GM21423 (cell line): Measurements from ENCODE around the gene SVOPL.

Experiments used
- ATAC-seq: cut with Tn5 transposase; IDR thresholded peaks from one replicate; pipeline ENCODE4 v1.9.1; 2021; ENCODE audit warnings: mild to moderate bottlenecking, moderate library complexity; ENCODE audit not compliant: unreplicated experiment

Gene SVOPL

DNA sequence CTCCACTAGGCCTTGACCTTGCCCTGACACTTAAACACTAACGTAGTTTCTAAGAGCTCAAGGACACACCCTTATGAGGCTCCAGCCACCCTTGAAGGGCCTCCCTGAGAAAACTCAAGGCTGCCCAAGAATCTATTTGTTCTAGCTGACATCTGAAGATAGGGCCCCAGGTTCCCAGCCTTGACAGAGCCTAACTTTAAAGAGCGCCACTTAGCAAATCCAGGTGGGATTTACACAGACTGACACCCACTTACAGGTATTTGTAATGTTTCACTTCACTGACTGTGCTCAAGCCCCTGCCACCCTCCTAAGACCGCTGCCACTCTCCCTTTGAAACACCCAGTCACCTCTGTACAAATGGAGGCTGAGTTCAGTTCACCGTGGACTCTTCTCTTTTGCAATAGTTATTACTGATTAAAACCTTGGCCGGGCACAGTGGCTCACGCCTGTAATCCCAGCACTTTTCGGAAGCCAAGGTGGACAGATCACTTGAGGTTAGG is 90.4 kb downstream of the SVOPL start:
- ATAC-seq = no peak

DNA sequence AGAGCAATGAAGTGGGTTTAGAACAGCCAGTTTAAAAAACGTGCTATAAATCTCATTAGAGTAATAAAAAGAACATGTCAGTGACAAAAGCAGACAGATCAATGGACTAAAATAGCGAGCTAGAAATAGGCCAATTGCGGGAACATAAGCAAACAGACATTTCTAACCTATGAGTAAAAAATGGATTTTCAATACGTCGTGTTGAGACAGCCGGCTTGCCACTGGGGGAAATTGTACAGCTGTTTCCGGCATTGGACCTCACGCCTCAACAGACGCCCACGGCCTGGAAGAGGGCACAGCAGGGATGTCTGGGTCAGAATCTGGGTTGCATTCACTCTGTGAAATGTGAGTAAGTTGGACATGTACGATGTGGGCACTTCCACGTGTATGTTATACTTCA is 92.9 kb downstream of the SVOPL start:
- ATAC-seq = no peak

DNA sequence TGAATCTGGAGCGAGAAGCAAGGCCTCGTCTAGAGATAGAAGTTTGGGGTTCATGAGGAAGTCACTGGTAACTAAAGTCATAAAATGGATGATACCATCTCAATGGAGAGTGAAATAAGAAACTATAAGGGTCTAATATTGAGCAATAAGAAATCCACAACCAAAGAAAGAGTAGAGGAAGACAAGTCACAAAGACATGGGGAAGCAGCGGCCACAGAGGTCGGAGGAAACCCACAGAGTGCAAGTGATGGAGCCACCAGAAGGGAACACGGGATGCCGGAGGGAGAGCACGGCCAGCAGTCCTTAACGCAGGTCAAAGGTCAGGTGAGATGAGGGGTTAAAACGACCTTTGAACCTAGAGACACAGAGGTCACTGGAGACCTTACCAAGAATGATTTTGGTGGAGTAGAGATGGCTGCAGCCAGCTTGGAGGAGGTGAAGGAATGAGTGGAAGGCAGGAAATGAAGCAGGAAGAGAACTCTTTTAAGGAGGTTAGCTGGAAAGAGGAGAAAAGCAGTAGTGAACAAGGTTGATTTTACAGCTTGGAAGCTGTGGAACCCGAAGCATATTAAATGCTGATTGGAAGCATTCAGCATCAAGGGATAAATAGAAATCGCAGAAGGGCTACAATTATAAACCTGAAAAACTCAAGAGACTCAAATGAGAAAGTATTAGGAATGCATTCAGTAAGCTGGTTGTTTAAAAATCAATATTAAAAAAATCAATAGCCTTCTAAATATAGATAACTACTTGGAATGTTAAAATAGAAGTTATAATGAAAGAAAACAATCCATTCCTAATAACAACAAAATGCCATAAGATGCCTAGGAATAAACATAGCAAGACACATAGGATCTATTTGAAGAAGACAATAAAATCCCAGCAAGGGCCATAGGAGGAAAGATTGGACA is 93.7 kb downstream of the SVOPL start:
- no peak for ATAC-seq

DNA sequence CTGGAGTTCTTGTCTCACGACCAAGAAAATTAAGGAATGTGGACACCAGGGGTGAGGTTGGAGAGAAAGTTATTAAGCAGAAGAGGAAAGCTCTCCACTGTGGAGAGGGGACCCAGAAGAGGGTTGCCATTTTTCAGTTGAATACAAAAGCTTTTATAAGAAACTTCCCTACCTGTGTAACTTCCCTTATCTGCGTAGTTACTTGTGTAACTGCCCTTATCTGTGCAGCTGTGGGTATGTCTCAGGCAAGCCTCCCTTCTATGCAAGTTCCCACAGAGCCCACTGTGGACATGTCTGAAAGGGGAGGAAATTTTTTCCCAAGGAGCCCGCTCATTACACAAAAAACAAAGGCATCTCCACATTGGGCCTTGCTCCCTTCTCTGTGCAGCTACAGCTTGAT is 94.9 kb downstream of the SVOPL start:
- ATAC-seq = no peak

DNA sequence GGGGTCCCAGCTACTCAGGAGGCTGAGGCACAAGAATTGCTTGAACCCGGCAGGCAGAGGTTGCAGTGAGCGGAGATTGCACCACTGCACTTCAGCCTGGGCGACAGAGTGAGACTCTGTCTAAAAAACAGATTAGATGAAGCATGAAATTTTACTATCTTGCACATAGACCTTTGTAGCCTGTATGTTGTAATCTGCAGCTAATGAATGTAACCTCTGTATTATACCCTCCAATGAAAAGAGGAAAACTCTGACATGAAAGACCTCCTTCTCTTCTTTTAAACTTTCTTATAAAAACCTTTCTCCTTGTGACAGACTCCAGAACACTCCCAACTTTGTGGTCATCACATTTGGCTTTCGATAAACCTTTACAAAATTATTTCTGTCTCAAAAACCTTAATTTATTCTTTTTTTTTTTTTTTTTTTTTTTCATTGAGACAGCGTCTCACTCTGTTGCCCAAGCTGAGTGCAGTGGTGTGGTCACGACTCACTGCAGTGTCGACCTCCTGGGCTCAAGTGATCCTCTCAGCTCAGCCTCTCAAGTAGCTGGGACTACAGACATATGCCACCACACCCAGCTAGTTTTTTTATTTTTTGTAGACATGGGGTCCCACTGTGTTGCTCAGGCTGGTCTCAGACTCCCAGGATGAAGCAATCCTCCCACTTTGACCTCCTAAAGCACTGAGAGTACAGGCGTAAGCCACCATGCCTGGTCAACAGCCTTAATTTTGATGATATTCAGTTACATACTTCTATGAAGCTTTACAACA is 97.4 kb downstream of the SVOPL start:
- ATAC-seq = no peak

DNA sequence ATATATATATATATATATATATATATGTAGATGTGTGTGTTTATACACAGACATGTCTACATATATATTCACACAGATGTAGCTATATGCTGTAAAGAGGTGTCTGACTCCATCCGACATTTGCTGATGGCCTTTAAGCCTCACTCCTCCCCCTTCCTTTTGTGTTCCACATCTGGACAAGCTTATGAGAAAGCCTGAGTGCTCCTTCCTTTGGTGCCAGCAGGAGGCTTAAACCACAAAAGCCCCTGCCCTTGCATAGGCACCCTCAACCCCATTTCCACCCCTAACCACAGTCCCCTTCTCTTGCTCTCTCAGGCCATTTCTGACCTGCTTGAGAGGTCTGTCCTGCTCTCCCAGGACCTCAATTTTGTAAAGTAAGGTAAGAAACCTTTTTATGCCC is 98.7 kb downstream of the SVOPL start:
- no peak for ATAC-seq

DNA sequence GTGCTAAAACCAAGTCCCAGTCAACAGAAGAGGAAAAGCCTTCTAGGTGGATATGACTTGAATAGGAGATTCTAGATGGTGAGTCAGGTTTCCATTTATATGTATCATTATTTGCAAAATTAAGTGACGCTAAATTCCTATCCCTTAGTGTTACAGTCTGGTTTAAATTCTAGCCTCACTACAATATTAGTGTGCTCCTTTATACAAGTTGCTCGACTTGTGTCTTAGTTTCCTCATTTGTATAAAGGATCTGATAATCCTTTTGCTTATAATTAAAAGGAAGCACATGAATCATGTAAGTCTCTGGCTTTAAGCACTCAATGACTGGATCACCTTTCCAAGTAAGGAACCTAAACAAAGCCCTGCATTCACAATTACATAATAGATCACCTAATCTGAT is 105.7 kb downstream of the SVOPL start:
- no peak for ATAC-seq

DNA sequence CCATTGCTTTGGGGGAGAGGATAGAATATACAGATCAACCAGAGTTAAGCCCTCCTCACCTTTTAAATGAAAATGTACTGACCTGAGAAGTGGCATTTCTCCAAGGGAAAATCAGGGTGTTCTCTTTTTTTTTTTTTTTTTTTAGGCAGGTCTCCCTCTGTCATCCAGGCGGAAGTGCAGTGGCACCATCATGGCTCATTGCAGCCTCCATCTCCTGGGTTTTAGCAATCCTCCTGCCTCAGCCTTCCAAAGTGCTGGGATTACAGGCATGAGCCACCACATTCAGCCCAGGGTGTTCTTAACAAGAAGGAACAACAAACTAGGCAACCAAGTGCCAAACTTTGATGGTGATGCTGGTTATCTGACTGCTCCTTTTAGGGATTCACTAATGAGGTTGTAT is 111.0 kb downstream of the SVOPL start:
- no peak for ATAC-seq

DNA sequence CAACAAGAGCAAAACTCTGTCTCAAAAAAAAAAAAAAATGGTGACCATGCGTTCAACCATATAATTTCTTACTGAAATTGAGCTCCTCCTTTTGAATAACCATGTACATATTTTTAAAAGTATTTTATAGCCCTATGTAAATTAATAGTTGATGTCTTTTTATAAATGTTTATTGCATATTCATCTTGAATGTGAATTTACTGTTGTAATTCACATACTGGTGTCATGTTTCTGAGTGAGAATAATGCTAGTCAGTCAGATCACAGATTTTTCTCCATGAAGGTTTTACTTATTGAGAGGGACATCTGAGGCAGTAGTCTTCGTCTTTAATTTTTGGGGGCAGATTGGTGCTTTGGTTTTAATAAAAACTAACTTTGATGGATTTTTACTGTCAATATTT is 112.2 kb downstream of the SVOPL start:
- no peak for ATAC-seq

DNA sequence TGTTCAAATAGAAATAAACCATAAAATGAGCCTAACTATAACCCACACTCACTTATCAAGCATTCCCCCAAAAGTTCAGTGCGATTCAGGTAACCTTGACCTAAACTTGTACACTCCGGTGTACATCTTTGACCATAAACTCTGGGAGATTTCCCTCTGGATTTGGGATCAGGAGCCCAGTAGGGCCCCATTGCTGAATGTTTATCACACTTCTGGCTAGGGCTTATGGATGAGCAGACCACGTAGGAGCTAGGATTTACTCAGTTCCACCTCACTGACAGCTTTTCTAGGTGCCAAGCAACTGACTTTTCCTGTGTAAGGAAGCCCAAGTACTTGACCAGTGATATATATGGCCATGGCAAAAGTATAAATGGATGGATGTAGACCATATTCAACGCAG is 113.7 kb downstream of the SVOPL start:
- ATAC-seq = no peak

DNA sequence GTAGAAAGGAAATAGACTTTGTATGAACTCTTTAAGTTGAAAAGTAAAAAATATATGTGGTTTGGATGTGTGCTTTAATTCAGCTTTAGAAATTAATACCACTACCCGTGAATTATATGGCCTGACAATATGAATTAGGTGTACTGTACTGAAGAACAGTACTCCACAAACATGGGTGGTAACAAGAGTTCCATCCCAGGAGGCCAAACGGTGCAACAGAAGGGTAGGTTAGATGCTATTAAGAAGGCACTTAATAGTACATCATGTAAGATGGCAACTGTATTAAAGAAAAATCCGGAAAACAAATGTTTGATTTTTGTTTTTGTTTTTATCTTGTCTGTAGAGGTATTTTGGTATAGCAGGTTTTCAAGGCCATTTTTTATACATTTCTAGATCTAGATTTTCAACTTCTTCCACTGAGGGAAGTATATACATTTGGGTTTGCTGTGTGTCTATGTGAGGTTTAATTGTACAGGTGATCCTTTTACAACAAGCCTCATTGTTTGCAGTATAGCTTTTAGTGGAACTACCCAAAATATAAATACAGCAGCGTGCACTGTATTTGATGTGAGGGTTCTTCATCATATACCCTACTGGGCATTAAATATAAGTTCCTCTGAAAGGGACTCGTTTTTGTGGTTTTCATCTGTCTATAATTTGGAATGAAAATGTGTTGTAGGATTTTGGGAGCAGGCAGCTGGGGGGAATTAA is 115.7 kb downstream of the SVOPL start:
- ATAC-seq = no peak

DNA sequence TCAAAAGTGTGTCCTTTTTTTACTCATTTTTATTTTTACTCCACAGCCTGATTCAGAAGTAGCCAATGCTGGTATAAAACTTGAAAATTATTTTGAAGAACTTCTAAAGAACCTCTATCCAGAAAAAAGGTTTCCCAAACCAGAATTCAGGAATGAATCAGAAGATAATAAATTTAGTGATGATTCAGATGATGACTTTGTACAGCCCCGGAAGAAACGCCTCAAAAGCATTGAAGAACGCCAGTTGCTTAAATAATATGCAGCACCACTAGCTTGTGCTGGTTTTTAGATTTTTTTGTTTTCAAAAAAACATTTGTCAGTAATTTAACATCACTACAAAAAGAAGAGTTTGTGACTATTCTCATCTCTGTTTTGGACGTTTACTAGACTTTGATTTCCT is 116.5 kb downstream of the SVOPL start:
- ATAC-seq = no peak

DNA sequence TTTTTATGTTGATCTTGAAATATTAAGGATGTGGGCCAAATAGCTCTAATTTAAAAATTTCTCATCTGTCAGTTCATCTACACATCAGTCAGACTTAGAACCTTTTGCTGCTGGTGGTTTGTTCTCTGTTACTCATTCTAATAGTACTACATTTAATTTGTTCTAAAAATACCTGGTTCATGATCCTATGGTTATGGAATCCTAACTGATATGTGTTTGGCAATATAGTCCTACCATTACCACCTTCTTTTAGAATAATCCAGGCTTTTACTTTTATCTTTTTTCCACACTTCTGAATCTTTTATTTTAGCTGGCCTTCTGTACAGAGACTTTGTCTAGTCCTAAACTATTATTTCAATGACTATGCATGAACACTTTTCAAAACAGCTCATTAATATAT is 116.9 kb downstream of the SVOPL start:
- no peak for ATAC-seq

DNA sequence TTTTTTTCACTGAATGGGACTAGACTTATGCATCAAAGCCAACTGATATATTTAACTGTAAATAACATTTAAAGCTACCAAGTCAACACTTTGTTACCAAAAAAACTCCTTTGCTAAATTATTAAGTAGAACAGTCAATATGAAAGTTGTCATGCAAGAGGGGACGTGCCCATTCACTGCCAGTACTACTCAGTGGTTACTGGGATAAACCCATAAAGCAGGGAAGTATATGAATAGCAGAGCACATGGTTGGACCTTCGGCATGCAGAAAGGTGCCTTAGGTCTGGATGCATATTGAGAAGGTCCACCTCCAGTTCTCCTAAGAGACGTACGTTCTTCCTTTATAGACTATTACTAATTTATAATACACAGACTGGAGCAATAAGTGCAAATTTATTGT is 120.1 kb downstream of the SVOPL start:
- ATAC-seq = no peak

DNA sequence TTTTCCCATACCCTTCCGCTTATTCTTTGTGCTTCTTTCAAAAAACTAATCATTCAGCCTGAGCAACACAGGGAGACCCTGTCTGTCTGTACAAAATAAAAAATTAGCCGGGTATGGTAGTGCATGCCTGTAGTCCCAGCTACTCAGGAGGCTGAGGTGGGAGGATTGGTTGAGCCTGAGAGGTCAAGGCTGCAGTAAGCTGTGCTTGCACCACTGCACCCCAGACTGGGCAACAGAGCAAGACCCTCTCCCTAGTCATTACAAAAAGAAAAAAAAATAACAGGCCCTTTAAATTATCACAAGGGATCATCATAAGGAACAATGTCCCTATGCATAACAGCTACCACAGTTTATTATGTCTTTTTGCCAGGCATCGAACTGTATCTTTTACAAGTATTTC is 121.5 kb downstream of the SVOPL start:
- no peak for ATAC-seq

DNA sequence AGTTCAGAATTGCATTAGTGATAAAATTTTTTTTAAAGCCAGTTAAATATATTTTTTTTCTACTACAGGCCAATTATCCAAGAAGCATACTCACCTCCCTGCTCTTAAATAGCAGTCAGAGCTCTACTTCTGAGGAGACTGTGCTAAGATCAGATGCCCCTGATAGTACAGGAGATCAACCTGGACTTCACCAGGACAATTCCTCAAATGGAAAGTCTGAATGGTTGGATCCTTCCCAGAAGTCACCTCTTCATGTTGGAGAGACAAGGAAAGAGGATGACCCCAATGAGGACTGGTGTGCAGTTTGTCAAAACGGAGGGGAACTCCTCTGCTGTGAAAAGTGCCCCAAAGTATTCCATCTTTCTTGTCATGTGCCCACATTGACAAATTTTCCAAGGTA is 122.0 kb downstream of the SVOPL start:
- no peak for ATAC-seq

DNA sequence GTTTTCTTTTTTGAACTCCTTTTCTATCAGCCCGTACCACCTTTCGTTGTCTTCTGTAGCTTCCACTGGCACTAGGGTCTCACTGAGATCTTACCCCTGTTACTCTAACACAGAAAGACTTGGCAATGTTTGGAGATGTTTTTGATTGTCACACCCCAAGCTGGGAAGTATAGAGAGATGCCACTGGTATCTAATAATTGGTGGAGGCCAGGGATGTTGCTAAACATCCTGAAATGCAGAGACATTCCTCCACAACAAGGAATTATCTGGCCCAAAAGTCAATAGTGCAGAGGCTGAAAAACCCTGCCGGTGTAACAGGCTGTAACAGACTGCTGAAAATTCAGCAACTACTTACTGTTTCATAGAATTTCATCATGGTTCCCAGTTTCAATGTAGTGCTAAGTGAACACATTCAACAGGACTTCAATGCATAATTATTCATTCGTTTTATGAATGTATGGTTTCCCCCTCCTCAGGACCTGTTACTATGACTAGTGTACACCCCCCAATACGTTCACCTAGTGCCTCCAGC is 125.2 kb downstream of the SVOPL start:
- no peak for ATAC-seq

DNA sequence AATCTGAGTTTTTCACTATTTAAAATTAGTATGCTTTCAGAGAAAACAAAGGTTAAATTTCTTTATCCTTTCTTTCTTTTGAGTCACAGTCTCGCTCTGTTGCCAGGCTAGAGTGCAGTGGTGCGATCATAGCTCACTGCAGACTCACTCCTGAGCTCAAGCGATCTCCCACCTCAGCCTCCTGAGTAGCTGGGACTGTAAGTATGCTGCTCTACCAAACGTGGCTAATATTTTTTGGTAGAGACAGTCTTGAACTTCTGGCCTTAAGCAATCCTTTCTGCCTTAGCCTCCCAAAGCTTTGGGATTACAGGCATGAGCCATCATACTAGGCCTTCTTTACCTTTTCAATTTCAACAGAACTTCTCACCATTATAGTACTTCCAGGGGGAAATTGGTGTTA is 127.4 kb downstream of the SVOPL start:
- no peak for ATAC-seq

DNA sequence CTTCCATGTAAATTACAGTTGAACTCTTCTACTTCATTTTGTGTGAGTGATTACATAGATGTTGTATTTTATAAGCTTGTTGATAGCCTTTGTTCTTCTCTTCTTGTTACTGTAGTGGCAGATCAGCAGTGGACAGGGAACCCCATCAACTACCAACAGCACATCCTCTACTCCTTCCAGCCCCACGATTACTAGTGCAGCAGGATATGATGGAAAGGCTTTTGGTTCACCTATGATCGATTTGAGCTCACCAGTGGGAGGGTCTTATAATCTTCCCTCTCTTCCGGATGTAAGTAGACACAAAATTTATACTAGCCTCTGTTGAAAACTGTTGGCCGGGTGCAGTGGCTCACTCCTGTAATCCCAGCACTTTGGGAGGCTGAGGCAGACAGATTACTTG is 130.4 kb downstream of the SVOPL start:
- ATAC-seq = no peak

DNA sequence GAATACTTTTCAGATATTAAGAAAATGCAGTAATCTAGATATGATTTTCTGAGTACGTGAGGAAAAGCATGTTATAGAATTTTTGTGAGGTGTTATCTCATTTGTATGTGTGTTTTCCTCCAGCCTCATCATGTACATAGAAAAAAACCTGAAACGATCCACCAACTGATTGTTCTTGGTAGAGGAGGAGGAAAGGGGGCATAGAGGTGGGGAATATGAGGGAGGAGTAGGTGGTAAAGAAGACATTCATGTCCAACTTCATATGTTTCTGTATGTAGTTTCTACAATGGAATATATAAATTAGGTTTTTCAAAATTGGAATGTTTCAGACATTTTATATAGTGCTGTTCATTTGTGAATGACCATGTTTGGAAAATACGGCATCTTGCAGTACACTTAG is 131.7 kb downstream of the SVOPL start:
- no peak for ATAC-seq

DNA sequence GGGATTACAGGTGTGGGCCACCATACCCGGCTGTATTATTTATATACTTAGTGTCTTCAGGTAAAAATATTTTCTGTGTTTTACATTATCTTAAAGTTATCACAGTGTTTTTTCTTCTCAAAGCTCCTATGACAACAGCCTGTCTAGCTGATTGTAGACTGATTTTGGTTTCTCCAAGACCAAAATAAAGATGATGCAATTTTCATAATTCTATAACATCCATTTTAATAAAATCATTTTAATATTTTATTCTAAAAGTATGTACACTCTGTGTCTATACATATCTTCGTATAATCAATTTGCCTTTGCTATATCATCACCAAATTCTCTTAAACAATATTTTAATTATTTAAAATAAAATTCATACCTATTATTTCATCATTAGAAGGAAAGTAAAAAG is 132.5 kb downstream of the SVOPL start:
- ATAC-seq = no peak
